Measurements from ENCODE around the gene ERVK3-1. TPM values are rescaled to one million over a fixed set of nuclear protein-coding genes. Genes with fewer than 3 reads are reported as not detected.

Gene ERVK3-1
- total and polyA plus RNA-seq, 7 donors: 13.9 to 81.0 (median 29.5) TPM

- no peaks in the 10 kb centered on the region for H3K9me3 ChIP-seq
- peaks cover 0 to 38% (median 4%) of the 10 kb centered on the region in 3 donors for H3K27me3 ChIP-seq (ENCODE audit: insufficient read depth in 3 of 3, low read length in 2 of 3)
- no peak for DNase-seq
- no peak for ATAC-seq
- no peak within 1 kb of the TSS for H3K4me3 ChIP-seq
- intact Hi-C loops (cut with DNase I): no loop called here
- 71 to 77% (median 77%) methylated on average over 24 to 26 of the region's 26 CpGs for WGBS, 3 donors
- TF ChIP-seq CTCF (IDR thresholded peaks at IDR 0.05): no peak
- H3K36me3 ChIP-seq (ENCODE audit: insufficient read depth in 1 of 2, low read depth in 1 of 2): no peaks in the 10 kb centered on the region
- H3K4me1 ChIP-seq: no peaks in the 10 kb centered on the region
- no peak within 1 kb of the TSS for H3K27ac ChIP-seq
These were observed 47.8 kb downstream of the ERVK3-1 start, which contains the start of gene A1BG for GRCh38 chr19:58352760-58353671. TSS of gene A1BG (minus strand) at chr19:58353492. CDS start at chr19:58353437, 55 bp downstream.

GRCh38 chr19:58353717-58354477, 48.7 kb downstream of the ERVK3-1 start:
- no peaks in the 10 kb centered on the region for H3K9me3 ChIP-seq
- ATAC-seq (no peak), DNase-seq (no peak)
- no peak overlapping the region for H3K27ac ChIP-seq
- 80 to 84% (median 80%) methylated on average over 15 of the region's 15 CpGs for WGBS, 3 donors
- no peaks in the 10 kb centered on the region for H3K4me1 ChIP-seq
- intact Hi-C loops (cut with DNase I): no loop called here
- peaks cover 0 to 33% (median 4%) of the 10 kb centered on the region in 3 donors for H3K27me3 ChIP-seq (ENCODE audit: insufficient read depth in 3 of 3, low read length in 2 of 3)
- H3K4me3 ChIP-seq: no peak overlapping the region
- H3K36me3 ChIP-seq (ENCODE audit: insufficient read depth in 1 of 2, low read depth in 1 of 2): no peaks in the 10 kb centered on the region
- no peak for TF ChIP-seq CTCF (IDR thresholded peaks at IDR 0.05)

GRCh38 chr19:58354478-58355030, 49.4 kb downstream of the ERVK3-1 start:
- DNase-seq: no peak
- Histone ChIP-seq H3K27me3 (ENCODE audit: insufficient read depth in 3 of 3, low read length in 2 of 3) (peaks cover 0 to 29% (median 4%) of the 10 kb centered on the region in 3 donors), H3K27ac (no peak overlapping the region), H3K36me3 (ENCODE audit: insufficient read depth in 1 of 2, low read depth in 1 of 2) (no peaks in the 10 kb centered on the region), H3K4me1 (no peaks in the 10 kb centered on the region), H3K9me3 (no peaks in the 10 kb centered on the region), H3K4me3 (no peak overlapping the region)
- no peak for ATAC-seq
- no peak for TF ChIP-seq CTCF (IDR thresholded peaks at IDR 0.05)
- 68 to 79% (median 74%) methylated on average over 6 of the region's 6 CpGs for WGBS, 3 donors
- intact Hi-C loops (cut with DNase I): no loop called here

- DNase-seq: no peak
- peaks cover 0 to 22% (median 4%) of the 10 kb centered on the region in 3 donors for H3K27me3 ChIP-seq (ENCODE audit: insufficient read depth in 3 of 3, low read length in 2 of 3)
- no peaks in the 10 kb centered on the region for H3K9me3 ChIP-seq
- no peak overlapping the region for H3K4me3 ChIP-seq
- no peaks in the 10 kb centered on the region for H3K36me3 ChIP-seq (ENCODE audit: insufficient read depth in 1 of 2, low read depth in 1 of 2)
- H3K4me1 ChIP-seq: no peaks in the 10 kb centered on the region
- no peak for TF ChIP-seq CTCF (IDR thresholded peaks at IDR 0.05)
- intact Hi-C loops (cut with DNase I): no loop called here
- no peak for ATAC-seq
- H3K27ac ChIP-seq: no peak overlapping the region
- WGBS, 3 donors: 88 to 93% (median 92%) methylated on average over 10 of the region's 10 CpGs
These were observed 50.1 kb downstream of the ERVK3-1 start for GRCh38 chr19:58355215-58355796.
